OCI-LY3 (cell line): ENCODE measurements around the gene SLC22A15.

ENCODE experiments used
- H2AFZ ChIP-seq: fragments of 200-600, 300-600 bp; shearing (Covaris generic); 2 replicates; pipeline ENCODE4 v1.6.0; 2014; ENCODE audit warnings: antibody characterized with exemption, low read depth, low read length
- H3K27ac ChIP-seq: fragments of 200-600, 300-600 bp; sonication (generic); 2 replicates; pipeline ENCODE4 v1.5.1; 2014; ENCODE audit warnings: mild to moderate bottlenecking, low read length, moderate library complexity, mixed read lengths
- H3K27me3 ChIP-seq: fragments of 200-600, 300-600 bp; sonication (generic); 2 replicates; pipeline ENCODE4 v1.6.1; 2014; ENCODE audit warnings: low read depth, low read length, mixed read lengths
- H3K36me3 ChIP-seq: fragments of 200-600, 300-600 bp; sonication (generic); replicated peaks from 2 replicates; pipeline ENCODE3; 2014; ENCODE audit warnings: low read depth, low read length, mixed read lengths
- H3K4me1 ChIP-seq: fragments of 300-600, 200-600 bp; sonication (generic); 2 replicates; pipeline ENCODE4 v1.6.1; 2014; ENCODE audit warnings: low read length, mixed read lengths
- H3K4me2 ChIP-seq: fragments of 200-600, 300-600 bp; sonication (generic); 2 replicates; pipeline ENCODE4 v1.6.1; 2014; ENCODE audit warnings: low read length, mixed read lengths
- H3K4me3 ChIP-seq: fragments of 300-600, 200-600 bp; sonication (generic); 2 replicates; pipeline ENCODE4 v1.5.1; 2014; ENCODE audit warnings: antibody characterized with exemption, mild to moderate bottlenecking, low read length, moderate library complexity
- H3K79me2 ChIP-seq: fragments of 300-600, 200-600 bp; shearing (Covaris generic); 2 replicates; pipeline ENCODE4 v1.6.1; 2014; ENCODE audit warnings: mild to moderate bottlenecking, low read length, mixed read lengths
- H3K9ac ChIP-seq: fragments of 300-600, 200-600 bp; shearing (Covaris generic); 2 replicates; pipeline ENCODE4 v1.6.0; 2014; ENCODE audit warnings: mild to moderate bottlenecking, low read length, moderate library complexity
- H3K9me3 ChIP-seq: fragments of 200-600, 300-600 bp; shearing (Covaris generic); 2 replicates; pipeline ENCODE4 v1.6.1; 2014; ENCODE audit warnings: low read length, mixed read lengths; ENCODE audit not compliant: insufficient read depth
- H4K20me1 ChIP-seq: fragments of 200-600, 300-600 bp; sonication (generic); 2 replicates; pipeline ENCODE4 v1.6.1; 2016; ENCODE audit warnings: low read length, mixed read lengths; ENCODE audit not compliant: insufficient read depth
- CTCF ChIP-seq: fragments of 200-600, 300-600 bp; sonication (generic); IDR thresholded peaks from 2 replicates; pipeline ENCODE4 v1.5.1; 2014; ENCODE audit warnings: antibody characterized with exemption, low read length, low read depth
- EZH2phosphoT487 ChIP-seq: fragments of 200-600 bp; shearing (Covaris generic); IDR thresholded peaks from 2 replicates; pipeline ENCODE4 v1.6.1; 2018; ENCODE audit warnings: antibody characterized with exemption, mixed run types, low read depth

SLC22A15 gene

DNA sequence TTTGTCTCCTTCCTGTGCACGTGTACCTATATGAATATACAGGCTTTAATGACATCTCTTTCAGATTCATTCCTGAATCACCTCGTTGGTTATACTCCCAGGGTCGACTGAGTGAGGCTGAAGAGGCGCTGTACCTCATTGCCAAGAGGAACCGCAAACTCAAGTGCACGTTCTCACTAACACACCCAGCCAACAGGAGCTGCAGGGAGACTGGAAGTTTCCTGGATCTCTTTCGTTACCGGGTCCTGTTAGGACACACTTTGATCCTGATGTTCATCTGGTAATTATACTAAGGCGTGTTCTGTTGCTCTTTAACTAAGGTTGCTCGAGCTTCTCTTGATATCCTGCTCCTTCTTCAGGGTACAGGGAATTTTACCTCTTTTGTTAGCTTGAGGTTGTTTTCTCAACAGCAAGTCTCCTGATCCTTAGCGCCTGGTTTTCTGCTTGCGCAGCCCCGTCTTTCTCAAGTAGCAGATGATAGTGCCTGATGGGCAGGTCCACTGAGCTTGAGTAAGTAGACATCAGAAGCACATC is 55.1 kb downstream of the SLC22A15 start:
- Histone ChIP-seq H3K27ac (no peak overlapping the region), H4K20me1 (no peaks in the 10 kb centered on the region), H2AFZ (no peak overlapping the region), H3K9ac (no peak overlapping the region), H3K79me2 (no peaks in the 10 kb centered on the region), H3K36me3 (no peaks in the 10 kb centered on the region), H3K4me2 (no peak overlapping the region), H3K27me3 (no peaks in the 10 kb centered on the region), H3K4me1 (no peaks in the 10 kb centered on the region), H3K9me3 (no peaks in the 10 kb centered on the region), H3K4me3 (no peak overlapping the region)
- TF ChIP-seq CTCF (no peak), EZH2phosphoT487 (no peak)

GRCh38 chr1:116033322-116033721 is 57.0 kb downstream of the SLC22A15 start:
- no peaks in the 10 kb centered on the region for H3K9me3 ChIP-seq
- no peaks in the 10 kb centered on the region for H3K27me3 ChIP-seq
- H3K4me3 ChIP-seq, result no peak overlapping the region
- no peak overlapping the region for H3K27ac ChIP-seq
- no peak overlapping the region for H2AFZ ChIP-seq
- TF ChIP-seq CTCF (no peak), EZH2phosphoT487 (no peak)
- H3K4me1 ChIP-seq, result no peaks in the 10 kb centered on the region
- H4K20me1 ChIP-seq, result no peaks in the 10 kb centered on the region
- no peaks in the 10 kb centered on the region for H3K79me2 ChIP-seq
- H3K9ac ChIP-seq, result no peak overlapping the region
- H3K4me2 ChIP-seq, result no peak overlapping the region
- H3K36me3 ChIP-seq, result no peaks in the 10 kb centered on the region

- no peaks in the 10 kb centered on the region for H3K36me3 ChIP-seq
- no peaks in the 10 kb centered on the region for H3K4me1 ChIP-seq
- no peak overlapping the region for H2AFZ ChIP-seq
These were observed 59.9 kb downstream of the SLC22A15 start for GRCh38 chr1:116036255-116036654.

GRCh38 chr1:116038679-116039078 is 62.4 kb downstream of the SLC22A15 start:
- H3K9ac ChIP-seq, result no peak overlapping the region
- no peaks in the 10 kb centered on the region for H3K36me3 ChIP-seq
- H3K4me3 ChIP-seq, result no peak overlapping the region
- no peaks in the 10 kb centered on the region for H3K79me2 ChIP-seq
- H3K27ac ChIP-seq, result no peak overlapping the region
- no peaks in the 10 kb centered on the region for H3K9me3 ChIP-seq
- no peak overlapping the region for H3K4me2 ChIP-seq
- no peak for TF ChIP-seq EZH2phosphoT487
- no peak for TF ChIP-seq CTCF
- no peaks in the 10 kb centered on the region for H3K4me1 ChIP-seq
- H3K27me3 ChIP-seq, result no peaks in the 10 kb centered on the region
- no peak overlapping the region for H2AFZ ChIP-seq
- H4K20me1 ChIP-seq, result no peaks in the 10 kb centered on the region

More at GRCh38 chr1:116036255-116036654, 59.9 kb downstream of the SLC22A15 start:
- no peak for TF ChIP-seq EZH2phosphoT487
- no peak for TF ChIP-seq CTCF
- Histone ChIP-seq H3K9ac (no peak overlapping the region), H3K27ac (no peak overlapping the region), H4K20me1 (no peaks in the 10 kb centered on the region), H3K9me3 (no peaks in the 10 kb centered on the region), H3K27me3 (no peaks in the 10 kb centered on the region), H3K4me3 (no peak overlapping the region), H3K4me2 (no peak overlapping the region), H3K79me2 (no peaks in the 10 kb centered on the region)
